Measurements from ENCODE around the gene CWF19L1. TPM values are rescaled to one million over a fixed set of nuclear protein-coding genes. Genes with fewer than 3 reads are reported as not detected.

The CWF19L1 gene
- total and polyA plus RNA-seq, 2 of the 13 experiments (the other 11 are each of a cell fraction or from before 2014, with no cell fraction given): 13.6 to 42.1 TPM

- TF ChIP-seq REST (IDR thresholded peaks at IDR 0.05; ENCODE audit: borderline replicate concordance in 1 of 2, low read depth in 1 of 2, low read length in 2 of 2) (peak in 1 of 2 experiments; percentile 11; a peak in 2 of 4 replicates), GPBP1L1 (CRISPR knock-in tag; IDR thresholded peaks at IDR 0.05) (no peak), NPAS2 (CRISPR knock-in tag; IDR thresholded peaks at IDR 0.05; ENCODE audit: borderline replicate concordance) (no peak), GATAD2A (CRISPR knock-in tag; IDR thresholded peaks at IDR 0.05) (peak; percentile 50), ZNF670 (CRISPR knock-in tag; IDR thresholded peaks at IDR 0.05; ENCODE audit: borderline replicate concordance) (no peak), MED8 (CRISPR knock-in tag; IDR thresholded peaks at IDR 0.05; ENCODE audit: insufficient replicate concordance) (peak; percentile 80), CENPBD1 (CRISPR knock-in tag; IDR thresholded peaks at IDR 0.05; ENCODE audit: borderline replicate concordance, low read depth) (no peak), KDM5A (IDR thresholded peaks at IDR 0.05; ENCODE audit: borderline replicate concordance, low read length) (peak; percentile 77; the same call in 1 of the 2 replicates), ZNF766 (CRISPR knock-in tag; IDR thresholded peaks at IDR 0.05; ENCODE audit: borderline replicate concordance) (peak; percentile 91), MIXL1 (CRISPR knock-in tag; IDR thresholded peaks at IDR 0.05) (peak; percentile 44), ZNF781 (CRISPR knock-in tag; IDR thresholded peaks at IDR 0.05; ENCODE audit: borderline replicate concordance, not compliant biosample characterization) (peak; percentile 31), ZIK1 (CRISPR knock-in tag; IDR thresholded peaks at IDR 0.05; ENCODE audit: borderline replicate concordance, low read depth) (peak; percentile 81; the same call in 1 of the 2 replicates), FOXO1 (CRISPR knock-in tag; IDR thresholded peaks at IDR 0.05) (peak; percentile 80), ZNF569 (CRISPR knock-in tag; IDR thresholded peaks at IDR 0.05; ENCODE audit: borderline replicate concordance) (no peak), ZNF577 (CRISPR knock-in tag; IDR thresholded peaks at IDR 0.05; ENCODE audit: borderline replicate concordance, low read depth) (no peak), ZSCAN22 (CRISPR knock-in tag; IDR thresholded peaks at IDR 0.05) (peak; percentile 37; the same call in 1 of the 2 replicates), ZNF883 (CRISPR knock-in tag; IDR thresholded peaks at IDR 0.05; ENCODE audit: not compliant biosample characterization) (peak; percentile 89), ZNF550 (CRISPR knock-in tag; IDR thresholded peaks at IDR 0.05; ENCODE audit: borderline replicate concordance) (no peak), ZNF740 (CRISPR knock-in tag; IDR thresholded peaks at IDR 0.05) (no peak), ZNF253 (CRISPR knock-in tag; IDR thresholded peaks at IDR 0.05; ENCODE audit: borderline replicate concordance) (0 out of 2 replicates have a peak, but pooled peaks have one; percentile 60), ZNF552 (CRISPR knock-in tag; IDR thresholded peaks at IDR 0.05; ENCODE audit: borderline replicate concordance) (no peak), CREM (IDR thresholded peaks at IDR 0.05) (peak; percentile 37; the same call in 1 of the 2 replicates), CREM (CRISPR knock-in tag; IDR thresholded peaks at IDR 0.05) (no peak)
Observed at GRCh38 chr10:100185364-100186252, 81.8 kb downstream of the CWF19L1 start, which contains the start of gene ERLIN1 (continued).

Measured in HepG2 (cell line).